ENCODE results near the gene DNM1L.

DNM1L gene

GRCh38 chr12:32679091-32679919, at the start of gene DNM1L:
DNM1L (plus strand) TSS chr12:32679301; CDS start chr12:32679364, 63 bp downstream.
- peak; percentile 91 for DNase-seq

GRCh38 chr12:32641287-32641901, 37.7 kb upstream of the DNM1L start:
- DNase-seq, result no peak

GRCh38 chr12:32644431-32644830, 34.7 kb upstream of the DNM1L start:
- no peak for DNase-seq

- no peak for DNase-seq
Measured at GRCh38 chr12:32647275-32647674, 31.8 kb upstream of the DNM1L start.

- no peak for DNase-seq
Measured at GRCh38 chr12:32650508-32650907, 28.6 kb upstream of the DNM1L start.

GRCh38 chr12:32651151-32651955, 27.7 kb upstream of the DNM1L start:
- no peak for DNase-seq

GRCh38 chr12:32651956-32652210, 27.2 kb upstream of the DNM1L start:
- DNase-seq, result no peak

GRCh38 chr12:32659908-32660440, 19.1 kb upstream of the DNM1L start:
- no peak for DNase-seq

- DNase-seq, result no peak
Measured at GRCh38 chr12:32661706-32662105, 17.4 kb upstream of the DNM1L start.

GRCh38 chr12:32662665-32663064, 16.4 kb upstream of the DNM1L start:
- DNase-seq, result no peak

GRCh38 chr12:32666018-32666417, 13.1 kb upstream of the DNM1L start:
- DNase-seq, result no peak

GRCh38 chr12:32669584-32669983, 9.5 kb upstream of the DNM1L start:
- no peak for DNase-seq

- DNase-seq, result peak; percentile 22
Measured at GRCh38 chr12:32671930-32672780, 6.9 kb upstream of the DNM1L start.

- no peak for DNase-seq
Measured at GRCh38 chr12:32679920-32680237, 778 bp downstream of the DNM1L start.

- no peak for DNase-seq
Measured at GRCh38 chr12:32680787-32681186, 1.7 kb downstream of the DNM1L start.

GRCh38 chr12:32681272-32681671, 2.2 kb downstream of the DNM1L start:
- no peak for DNase-seq

- DNase-seq, result no peak
Measured at GRCh38 chr12:32686340-32686739, 7.2 kb downstream of the DNM1L start.

GRCh38 chr12:32688786-32689185, 9.7 kb downstream of the DNM1L start:
- DNase-seq, result no peak

- DNase-seq, result no peak
Measured at GRCh38 chr12:32690927-32691326, 11.8 kb downstream of the DNM1L start.

- DNase-seq, result no peak
Measured at GRCh38 chr12:32692358-32692757, 13.3 kb downstream of the DNM1L start.

- no peak for DNase-seq
Measured at GRCh38 chr12:32693036-32693435, 13.9 kb downstream of the DNM1L start.

- no peak for DNase-seq
Measured at GRCh38 chr12:32695787-32696186, 16.7 kb downstream of the DNM1L start.

GRCh38 chr12:32697445-32697844, 18.3 kb downstream of the DNM1L start:
- DNase-seq, result no peak
